ENCODE results near the gene OVCA2.

DNA sequence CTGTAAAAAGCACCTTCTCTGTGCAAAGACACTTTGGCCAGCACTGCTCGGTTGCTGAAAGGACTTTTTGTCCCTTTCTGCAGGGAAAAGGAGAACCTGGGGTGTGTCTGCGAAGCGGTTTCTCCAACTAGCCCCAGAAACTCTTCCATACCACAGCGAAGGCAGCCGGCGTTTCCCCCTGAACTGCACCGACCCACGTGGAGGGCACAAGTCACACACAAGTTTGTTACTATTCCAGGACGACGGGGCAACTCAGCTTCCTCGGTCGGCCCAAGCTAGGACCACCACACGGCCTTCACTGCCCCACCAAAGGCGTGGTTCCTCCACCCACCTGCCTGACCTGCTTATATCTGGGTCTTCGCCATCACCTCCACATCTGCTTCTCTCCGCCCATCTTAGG is 18.6 kb upstream of the OVCA2 start:
- TF ChIP-seq, protein P1, sequence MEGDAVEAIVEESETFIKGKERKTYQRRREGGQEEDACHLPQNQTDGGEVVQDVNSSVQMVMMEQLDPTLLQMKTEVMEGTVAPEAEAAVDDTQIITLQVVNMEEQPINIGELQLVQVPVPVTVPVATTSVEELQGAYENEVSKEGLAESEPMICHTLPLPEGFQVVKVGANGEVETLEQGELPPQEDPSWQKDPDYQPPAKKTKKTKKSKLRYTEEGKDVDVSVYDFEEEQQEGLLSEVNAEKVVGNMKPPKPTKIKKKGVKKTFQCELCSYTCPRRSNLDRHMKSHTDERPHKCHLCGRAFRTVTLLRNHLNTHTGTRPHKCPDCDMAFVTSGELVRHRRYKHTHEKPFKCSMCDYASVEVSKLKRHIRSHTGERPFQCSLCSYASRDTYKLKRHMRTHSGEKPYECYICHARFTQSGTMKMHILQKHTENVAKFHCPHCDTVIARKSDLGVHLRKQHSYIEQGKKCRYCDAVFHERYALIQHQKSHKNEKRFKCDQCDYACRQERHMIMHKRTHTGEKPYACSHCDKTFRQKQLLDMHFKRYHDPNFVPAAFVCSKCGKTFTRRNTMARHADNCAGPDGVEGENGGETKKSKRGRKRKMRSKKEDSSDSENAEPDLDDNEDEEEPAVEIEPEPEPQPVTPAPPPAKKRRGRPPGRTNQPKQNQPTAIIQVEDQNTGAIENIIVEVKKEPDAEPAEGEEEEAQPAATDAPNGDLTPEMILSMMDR (IDR thresholded peaks at IDR 0.05; ENCODE audit: poor library complexity) = no peak
- no peak for TF ChIP-seq EZH2 (IDR thresholded peaks at IDR 0.05; ENCODE audit: borderline replicate concordance)

Data from hepatocyte (in vitro differentiated cells).